ENCODE measurements around the gene DGKG.

The DGKG gene

DNA sequence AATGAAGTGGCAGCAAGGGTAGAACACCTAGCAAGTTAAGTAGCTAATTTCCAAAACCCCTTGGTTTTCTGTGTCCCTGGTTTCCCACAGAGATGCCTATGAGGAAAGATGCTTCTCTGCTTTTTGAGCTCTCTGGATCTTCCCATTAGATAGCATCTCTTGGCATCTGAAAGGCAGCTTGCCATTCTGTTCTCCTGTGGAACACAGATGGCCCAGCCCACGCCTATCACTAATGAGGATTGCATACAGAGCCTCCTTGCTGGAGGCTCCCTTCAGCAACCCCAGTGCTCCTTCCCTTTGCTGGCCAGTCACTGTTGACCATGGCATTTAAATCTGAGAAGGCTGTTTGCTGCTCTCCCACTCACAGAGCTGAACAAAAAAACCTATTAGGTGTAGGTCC lies 218.8 kb downstream of the DGKG start:
- no peak for DNase-seq (ENCODE audit: low read depth)

GRCh38 chr3:186142393-186142932 lies 219.6 kb downstream of the DGKG start:
- no peak for DNase-seq (ENCODE audit: low read depth)

DNA sequence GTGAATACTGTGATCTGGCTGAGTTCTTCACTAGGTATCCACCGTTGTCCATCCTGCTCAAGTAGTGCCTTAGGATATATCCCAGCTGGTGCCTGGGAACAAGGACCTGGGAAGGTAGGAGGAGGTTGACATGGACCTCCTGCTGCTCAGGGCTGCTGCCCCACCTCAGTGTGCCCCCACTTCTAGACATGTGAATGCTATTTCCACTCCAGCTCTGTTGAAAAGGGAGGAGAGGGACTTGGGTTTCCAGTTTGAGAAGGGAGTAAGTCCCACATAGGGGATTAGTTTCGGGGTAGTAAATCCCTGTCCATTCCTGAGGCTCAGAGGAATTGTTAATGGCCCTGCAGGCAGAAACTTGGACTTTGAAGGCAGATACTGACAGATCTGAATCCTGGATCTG lies 220.2 kb downstream of the DGKG start:
- no peak for DNase-seq (ENCODE audit: low read depth)

- DNase-seq (ENCODE audit: low read depth) = no peak
Observed at GRCh38 chr3:186138272-186138981, 223.6 kb downstream of the DGKG start.

DNA sequence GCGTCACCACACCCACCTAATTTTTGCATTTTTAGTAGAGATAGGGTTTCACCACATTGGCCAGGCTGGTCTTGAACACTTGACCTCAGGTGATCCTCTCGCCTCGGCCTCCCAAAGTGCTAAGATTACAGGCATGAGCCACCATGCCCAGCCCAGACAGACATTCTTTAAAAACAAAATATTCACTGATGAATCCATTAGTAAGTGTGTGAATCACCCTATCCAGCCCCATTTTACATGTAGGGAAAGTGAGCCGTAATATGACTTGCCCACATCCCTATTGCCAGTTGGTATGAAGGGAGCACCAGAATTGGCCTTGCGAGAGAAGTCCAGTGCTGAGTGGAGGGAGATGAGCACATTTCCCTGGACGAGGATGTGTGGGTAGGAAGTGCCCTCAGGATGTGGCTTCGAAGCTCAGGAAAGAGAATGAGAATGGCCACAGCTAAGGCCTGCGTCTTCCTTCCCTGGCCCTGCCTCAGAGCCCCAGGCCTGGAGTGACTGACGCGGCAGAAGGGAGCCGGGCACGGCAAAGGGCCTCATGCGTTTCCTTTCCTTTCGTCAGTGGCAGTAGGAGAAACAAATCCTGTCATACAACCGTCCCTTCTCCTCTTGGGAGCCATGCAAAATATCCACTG lies 224.9 kb downstream of the DGKG start:
- DNase-seq (ENCODE audit: low read depth) = no peak

DNA sequence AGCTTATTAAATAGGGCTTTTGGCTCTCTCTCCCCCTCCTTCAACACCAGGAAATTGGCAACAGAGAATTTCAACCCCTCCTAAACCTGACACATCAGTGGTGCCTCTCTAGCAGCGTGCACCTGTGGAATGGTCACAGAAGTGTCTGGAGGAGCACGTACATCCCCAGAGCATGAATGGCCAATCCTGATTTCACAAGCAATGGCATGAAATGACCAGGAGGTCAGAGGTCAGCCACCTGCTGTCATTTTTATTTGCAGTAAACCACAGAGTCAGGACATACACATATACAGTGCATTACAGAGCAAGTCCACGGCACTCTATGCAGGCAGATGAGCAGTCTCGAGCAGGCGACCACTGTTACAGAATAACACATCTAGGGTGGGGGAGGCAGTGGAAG lies 228.1 kb downstream of the DGKG start:
- no peak for DNase-seq (ENCODE audit: low read depth)

DNA sequence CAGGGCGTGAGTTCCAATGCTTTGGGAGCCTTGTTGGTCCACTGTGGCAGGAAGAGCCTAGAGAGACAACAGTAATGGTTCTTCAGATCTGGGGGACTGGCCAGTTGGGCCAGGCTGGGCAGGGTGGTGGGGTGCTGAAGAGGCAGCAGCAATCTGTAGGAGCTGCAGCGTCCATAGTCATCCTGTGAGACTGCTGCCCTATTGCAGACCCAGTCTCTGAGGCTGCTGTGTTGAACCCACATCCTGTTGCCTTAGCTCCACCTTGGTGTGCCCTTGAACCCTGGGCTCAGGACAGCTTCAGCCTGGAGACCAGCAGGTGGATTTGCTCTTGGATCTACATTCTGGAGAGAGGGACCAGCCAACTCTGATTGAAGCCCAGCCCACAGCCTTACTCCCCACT lies 229.5 kb downstream of the DGKG start:
- DNase-seq (ENCODE audit: low read depth) = no peak

DNA sequence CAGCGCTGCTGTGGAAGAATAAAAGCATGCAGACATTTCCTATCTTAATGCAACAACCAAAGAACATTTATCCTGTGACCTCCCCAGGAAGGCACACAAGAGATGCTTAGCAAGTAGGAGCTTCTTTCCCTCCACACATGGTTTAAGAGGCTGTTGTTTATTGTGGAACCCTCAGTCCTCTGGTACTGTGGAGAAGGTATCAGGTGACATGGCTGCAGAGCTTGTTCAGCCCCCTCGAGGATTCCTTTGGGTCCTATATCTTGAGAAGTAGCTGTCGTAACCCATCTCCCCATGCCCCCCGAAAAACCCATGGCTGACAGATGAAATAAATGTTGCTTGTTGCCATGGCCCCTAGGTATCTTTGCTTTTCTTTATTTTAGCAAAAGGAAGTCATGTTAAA lies 232.8 kb downstream of the DGKG start:
- DNase-seq (ENCODE audit: low read depth) = no peak

GRCh38 chr3:186128158-186128557 lies 233.9 kb downstream of the DGKG start:
- DNase-seq (ENCODE audit: low read depth) = no peak

DNA sequence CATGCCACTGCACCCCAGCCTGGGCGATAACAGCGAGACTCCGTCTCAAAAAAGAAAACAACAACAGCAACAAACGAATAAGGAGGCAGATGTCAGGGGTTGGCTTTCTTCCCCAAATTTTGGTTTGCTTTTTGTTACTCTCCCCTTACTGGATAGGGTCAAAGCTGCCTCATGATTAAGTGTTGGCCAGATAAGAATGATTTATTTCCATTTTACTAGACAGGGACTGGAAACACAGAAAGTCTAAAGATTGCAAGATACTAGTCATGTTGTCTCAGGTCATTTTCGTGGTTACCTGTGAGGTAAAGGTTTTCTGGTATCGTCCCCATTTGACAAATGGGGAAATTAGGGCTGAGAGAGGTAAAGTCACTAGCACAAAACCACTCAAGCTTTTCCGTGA lies 234.6 kb downstream of the DGKG start:
- no peak for DNase-seq (ENCODE audit: low read depth)

GRCh38 chr3:186125118-186125517 lies 236.9 kb downstream of the DGKG start:
- DNase-seq (ENCODE audit: low read depth) = no peak

DNA sequence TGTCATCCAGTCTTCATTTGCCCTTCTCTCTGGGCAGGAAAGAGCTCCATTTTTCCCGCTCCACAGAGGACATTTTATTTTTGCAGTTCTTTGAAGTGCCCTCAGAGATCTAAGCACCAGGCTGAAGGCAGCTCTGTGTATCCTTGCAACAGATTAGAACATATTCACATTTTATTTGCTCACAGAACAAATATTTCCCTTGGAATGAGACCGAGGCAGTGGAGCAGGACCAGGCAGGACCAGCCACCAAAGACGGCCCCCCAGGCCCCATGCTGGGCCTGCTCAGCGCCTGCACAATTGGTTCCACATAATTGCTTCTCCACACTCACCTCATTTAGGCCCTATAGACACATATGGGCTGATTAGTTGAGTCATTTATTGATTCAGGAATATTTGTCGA lies 237.4 kb downstream of the DGKG start:
- DNase-seq (ENCODE audit: low read depth) = no peak

- no peak for DNase-seq (ENCODE audit: low read depth)
Observed at GRCh38 chr3:186123012-186123411, 239.0 kb downstream of the DGKG start.

- DNase-seq (ENCODE audit: low read depth) = no peak
Observed at GRCh38 chr3:186121968-186122367, 240.1 kb downstream of the DGKG start.

GRCh38 chr3:186121278-186121677 lies 240.8 kb downstream of the DGKG start:
- DNase-seq (ENCODE audit: low read depth) = no peak

DNA sequence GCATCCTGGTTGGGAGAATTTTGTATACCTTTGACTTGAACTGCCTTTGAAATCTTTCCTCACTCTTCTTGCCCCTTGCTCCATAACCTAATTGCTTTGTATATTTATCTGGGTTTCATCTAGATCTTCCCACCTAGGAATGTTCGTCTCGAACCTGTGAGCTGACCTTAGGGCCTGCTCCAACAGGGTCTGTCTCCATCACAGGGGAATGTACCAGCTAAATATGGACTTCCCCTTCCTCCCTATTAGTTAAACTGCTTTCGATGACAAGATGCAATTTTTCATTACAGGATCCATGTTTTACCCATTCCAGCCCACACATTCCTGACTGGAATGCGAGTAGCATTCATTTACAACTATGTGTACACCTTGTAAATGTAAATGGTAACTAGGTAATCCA lies 242.5 kb downstream of the DGKG start:
- DNase-seq (ENCODE audit: low read depth) = no peak

DNA sequence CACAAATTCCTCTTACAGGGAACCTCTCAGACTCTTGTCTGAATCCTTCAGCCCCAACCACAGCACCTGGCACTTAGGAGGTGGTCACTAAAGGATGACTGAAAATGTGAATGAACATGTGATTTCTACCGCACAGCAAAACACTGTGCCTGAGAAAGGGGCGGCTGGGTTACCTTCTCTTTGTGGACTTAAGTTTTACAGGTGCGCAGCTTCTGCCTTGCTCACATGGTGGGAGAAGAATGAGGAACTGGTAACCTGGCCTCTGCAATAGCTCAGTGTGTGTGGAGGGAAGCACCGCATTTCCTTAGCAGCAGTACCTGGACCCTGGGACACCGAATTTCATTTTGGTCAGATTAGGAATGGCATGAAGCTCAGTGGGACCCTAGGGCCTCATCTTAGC lies 243.3 kb downstream of the DGKG start:
- DNase-seq (ENCODE audit: low read depth) = no peak

DNA sequence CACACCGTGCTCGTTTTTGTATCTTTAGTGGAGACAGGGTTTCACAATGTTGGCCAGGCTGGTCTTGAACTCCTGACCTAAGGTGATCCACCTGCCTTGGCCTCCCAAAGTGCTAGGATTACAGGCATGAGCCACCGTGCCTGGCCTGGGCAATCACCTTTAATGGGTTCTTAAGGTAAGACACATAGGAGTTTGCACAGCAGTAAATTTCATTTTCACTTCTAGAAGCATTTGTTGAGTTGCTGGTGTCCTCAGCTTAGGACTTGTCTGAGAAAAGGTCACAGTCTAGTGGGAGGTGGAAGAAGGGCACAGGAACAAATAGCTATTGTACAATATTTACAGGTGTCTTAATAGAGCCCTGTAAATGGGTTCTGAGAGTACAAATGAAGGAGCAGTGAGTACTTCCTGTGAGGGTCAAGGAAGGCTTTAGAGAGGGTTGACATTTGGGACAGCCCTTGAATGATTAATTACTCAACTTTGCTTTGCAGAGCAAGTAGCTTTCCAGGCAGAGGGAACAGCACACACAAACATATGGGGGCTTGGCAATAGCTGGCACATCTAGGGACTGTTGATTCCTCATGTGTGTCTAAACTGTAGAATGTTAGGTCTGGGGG lies 244.4 kb downstream of the DGKG start:
- no peak for DNase-seq (ENCODE audit: low read depth)

GRCh38 chr3:186115239-186115996 lies 246.6 kb downstream of the DGKG start:
- no peak for DNase-seq (ENCODE audit: low read depth)

GRCh38 chr3:186110975-186111974 lies 250.8 kb downstream of the DGKG start:
- DNase-seq (ENCODE audit: low read depth) = no peak

Data from fibroblast of the conjunctiva (primary cell).